K562 (cell line): ENCODE data around the gene ACY1. TPM values are rescaled to one million over a fixed set of nuclear protein-coding genes. Genes with fewer than 3 reads are reported as not detected.

Experiments used
- ATAC-seq: fragments of 200-7000 bp; cut with Tn5 transposase; 3 replicates; pipeline ENCODE4 v1.9.1; 2020; ENCODE audit warnings: moderate library complexity
- BruUV-seq: library from RNA; stranded (reverse); fragments of 400-500 nt; replicated peaks from 2 replicates; lab custom pipeline; 2021; lab: Mats Ljungman, UMichigan
- CTCF ChIA-PET: fragments of 300-600 bp; formaldehyde crosslinking; extraction: SDS; loops from one replicate; lab custom pipeline; 2021; ENCODE audit warnings: low intra/inter-chr PET ratio; lab: Yijun Ruan, JAX
- POLR2A ChIA-PET: fragments of 300-600, 350-650 bp; sonication (Branson Sonifier 250); formaldehyde crosslinking; extraction: SDS; loops from one replicate; lab custom pipeline; 2021; ENCODE audit warnings: antibody characterized with exemption, inconsistent platforms; lab: Yijun Ruan, JAX
- DNase-seq, 4 experiments: peaks; one replicate each; pipeline versions ENCODE4 v3.0.0 to v3.0.0-alpha.2; 2011 to 2018; ENCODE audit warnings: low spot score in 3 of 4, mixed read lengths in 3 of 4; ENCODE audit errors: extremely low read depth in 1 of 4
- FAIRE-seq: peaks from 2 replicates; lab custom pipeline; 2011; peaks lifted over from hg19 to GRCh38; lab: Jason Lieb, UNC
- H2AFZ ChIP-seq: 2 replicates; pipeline ENCODE4 v1.6.0; 2011; ENCODE audit warnings: low read depth, low read length, control low read depth, inconsistent platforms
- H3K27ac ChIP-seq: fragments of 200-600 bp; 3 replicates; pipeline ENCODE4 v1.8.0; 2011; ENCODE audit warnings: low read depth, mild to moderate bottlenecking, control low read depth, inconsistent platforms, low read length, moderate library complexity, mixed read lengths; ENCODE audit errors: extremely low read depth
- H3K27me3 ChIP-seq, 2 experiments: fragments of 300-600 bp in 1 of 2; 2 replicates in 1 of 2; 3 replicates in 1 of 2; pipeline versions ENCODE4 v1.6.0 to v1.8.0; 2011; ENCODE audit warnings: inconsistent platforms in 2 of 2, low read length in 2 of 2, mild to moderate bottlenecking in 1 of 2, mixed read lengths in 1 of 2, moderate library complexity in 1 of 2; ENCODE audit not compliant: control insufficient read depth in 2 of 2, insufficient read depth in 2 of 2
- H3K36me3 ChIP-seq: fragments of 300-600 bp; 3 replicates; pipeline ENCODE4 v1.8.0; 2011; ENCODE audit warnings: mild to moderate bottlenecking, low read length, inconsistent platforms; ENCODE audit not compliant: control insufficient read depth, insufficient read depth
- H3K4me1 ChIP-seq, 2 experiments: fragments of 200-600 bp in 1 of 2; replicated peaks in 1 of 2; 2 replicates in 1 of 2; 3 replicates in 1 of 2; pipeline versions ENCODE4 v1.5.1 to v1.8.0; 2011; ENCODE audit warnings: inconsistent platforms in 2 of 2, low read length in 2 of 2, mild to moderate bottlenecking in 1 of 2, mixed read lengths in 1 of 2, moderate library complexity in 1 of 2; ENCODE audit not compliant: control insufficient read depth in 2 of 2, insufficient read depth in 2 of 2
- H3K4me2 ChIP-seq: 2 replicates; pipeline ENCODE4 v1.6.1; 2011; ENCODE audit warnings: low read length, control low read depth, inconsistent platforms, mixed read lengths; ENCODE audit not compliant: insufficient read depth
- H3K4me3 ChIP-seq: fragments of 200-600 bp; sonication (generic), shearing (Covaris generic); 2 replicates; pipeline ENCODE4 v1.5.1; 2016; ENCODE audit warnings: control low read depth, inconsistent platforms
- H3K79me2 ChIP-seq: fragments of 200-600 bp; 3 replicates; pipeline ENCODE4 v1.8.0; 2011; ENCODE audit warnings: low read length, inconsistent platforms; ENCODE audit not compliant: control insufficient read depth, insufficient read depth
- H3K9ac ChIP-seq, 2 experiments: 2 replicates each; pipeline versions ENCODE4 v1.6.0 to v1.6.1; 2011; ENCODE audit warnings: low read depth in 2 of 2, low read length in 2 of 2, control low read depth in 1 of 2, inconsistent platforms in 1 of 2, mild to moderate bottlenecking in 1 of 2, mixed read lengths in 1 of 2; ENCODE audit not compliant: insufficient read depth in 1 of 2
- H3K9me1 ChIP-seq: one replicate; pipeline ENCODE4 v1.6.0; 2011; ENCODE audit warnings: inconsistent platforms, mild to moderate bottlenecking, low read length, moderate library complexity; ENCODE audit not compliant: control insufficient read depth, insufficient read depth
- H3K9me3 ChIP-seq: replicated peaks from 2 replicates; pipeline ENCODE4 v1.5.1; 2011; ENCODE audit warnings: low read depth, low read length, inconsistent platforms; ENCODE audit not compliant: control insufficient read depth, insufficient read depth
- H4K20me1 ChIP-seq: replicated peaks from 2 replicates; pipeline ENCODE4 v1.6.1; 2011; ENCODE audit warnings: low read length, inconsistent platforms, mixed read lengths; ENCODE audit not compliant: control insufficient read depth, insufficient read depth
- NFIC ChIP-seq: fragments of 450-650 bp; IDR thresholded peaks from 2 replicates; pipeline ENCODE4 v1.6.1; 2017; ENCODE audit warnings: mild to moderate bottlenecking, inconsistent platforms
- TCF7L2 ChIP-seq: fragments of 150-350 bp; IDR thresholded peaks from 2 replicates; pipeline ENCODE4 v1.6.1; 2016; ENCODE audit warnings: low read depth, mild to moderate bottlenecking, low read length, moderate library complexity
- ZNF668 ChIP-seq: fragments of 250-450 bp; sonication (Bioruptor Pico); IDR thresholded peaks from 2 replicates; pipeline ENCODE4 v1.8.0; 2022; ENCODE audit warnings: mild to moderate bottlenecking, inconsistent platforms
- WGBS: fragments of 100-300 bp; shearing (Covaris generic); methylation state at CpG from one replicate; pipeline ENCODE4 v1.1.6; 2016; ENCODE audit warnings: low coverage, mixed read lengths; ENCODE audit not compliant: insufficient coverage; ENCODE audit errors: missing lambda C conversion rate; 5-methylcytosine and 5-hydroxymethylcytosine counted together
- in situ Hi-C: fragments of 300-500 bp; cut with MboI; formaldehyde crosslinking; loops from 4 replicates; pipeline ENCODE4 v1.15.0; 2018; ENCODE audit warnings: inconsistent platforms, mixed read lengths
- intact Hi-C: fragments of 100-400 bp; cut with micrococcal nuclease; formaldehyde crosslinking; loops from 2 replicates; pipeline ENCODE4 v1.14.2; 2022
- polyA plus RNA-seq, 8 experiments: library from polyadenylated mRNA; depleted of rRNA in 4 of 8; stranded (reverse) in 5 of 8; unstranded in 3 of 8; fragments of >200 nt; fragmentation: Nextera tagmentation in 2 of 8; fragmentation: Illumina TruSeq in 1 of 8; extraction: Ambion mirVana in 2 of 8; extraction: Trizol in 1 of 8; gene quantifications; 2 replicates each; pipeline versions ENCODE4 v1.2.1 to v1.2.3, GENCODE V29; 2011 to 2014; ENCODE audit warnings: inconsistent platforms in 1 of 8, missing spikeins in 1 of 8
- total RNA-seq, 7 experiments: library from RNA; depleted of rRNA in 6 of 7; stranded (reverse); fragments of >200 nt in 6 of 7; fragmentation: Illumina TruSeq in 2 of 7; extraction: Trizol in 2 of 7; gene quantifications; 2 replicates each; pipeline versions ENCODE4 v1.2.1 to v1.2.3, GENCODE V29; 2011 to 2021; ENCODE audit warnings: low replicate concordance in 1 of 7

The ACY1 gene
- total and polyA plus RNA-seq, 9 of the 15 experiments (the other 6 are each of a cell fraction or from before 2014, with no cell fraction given) = 70.7 to 195 (median 123) TPM

- Histone ChIP-seq H3K9ac (0 out of 4 replicates have a peak overlapping the region, but pooled peaks of 1 of the 2 experiments have one; percentile 43), H3K27ac (no peak overlapping the region), H3K36me3 (no peaks in the 10 kb centered on the region), H3K9me1 (no peaks in the 10 kb centered on the region), H4K20me1 (no peaks in the 10 kb centered on the region), H3K9me3 (no peaks in the 10 kb centered on the region), H3K79me2 (no peaks in the 10 kb centered on the region), H2AFZ (peak overlapping the region; percentile 64), H3K4me3 (no peak overlapping the region), H3K4me1 (peaks cover 25 to 28% of the 10 kb centered on the region in 2 experiments), H3K27me3 (no peaks in the 10 kb centered on the region), H3K4me2 (no peak overlapping the region)
- intact Hi-C loops (no loop called here), in situ Hi-C loops (loop anchor here (25.0 kb wide), 1 partner anchor 366 kb away; no protein-coding TSS in a partner anchor)
- ChIA-PET POLR2A (no interaction called here), CTCF (no interaction called here)
- ATAC-seq (no peak; the same call in 2 of the 3 replicates), FAIRE-seq (peak; percentile 29), DNase-seq (peak in 1 of 4 experiments; percentile 30)
- 38% methylated on average over 7 of the region's 10 CpGs for WGBS
- no TSS peak for BruUV-seq
- no peak for TF ChIP-seq TCF7L2
- TF ChIP-seq ZNF668 (CRISPR knock-in tag) = no peak
- TF ChIP-seq NFIC = peak; percentile 90
Observed at GRCh38 chr3:52021489-52022268, 38.3 kb downstream of the ACY1 start.
